GM12875 (cell line): Measurements from ENCODE around the gene SRPK2.

Experiments used
- H3K4me3 ChIP-seq: one replicate; pipeline ENCODE4 v1.5.1; 2011; ENCODE audit warnings: low read depth, low read length, control low read depth
- TF ChIP-seq, protein P1 (sequence below): IDR thresholded peaks from 2 replicates; pipeline ENCODE4 v1.5.1; 2011; ENCODE audit warnings: low read depth, mild to moderate bottlenecking, control low read depth, inconsistent platforms, low read length, moderate library complexity, borderline replicate concordance; ENCODE audit not compliant: insufficient read depth

The SRPK2 gene

GRCh38 chr7:105215821-105216220 lies 172.9 kb downstream of the SRPK2 start:
- TF ChIP-seq, protein P1, sequence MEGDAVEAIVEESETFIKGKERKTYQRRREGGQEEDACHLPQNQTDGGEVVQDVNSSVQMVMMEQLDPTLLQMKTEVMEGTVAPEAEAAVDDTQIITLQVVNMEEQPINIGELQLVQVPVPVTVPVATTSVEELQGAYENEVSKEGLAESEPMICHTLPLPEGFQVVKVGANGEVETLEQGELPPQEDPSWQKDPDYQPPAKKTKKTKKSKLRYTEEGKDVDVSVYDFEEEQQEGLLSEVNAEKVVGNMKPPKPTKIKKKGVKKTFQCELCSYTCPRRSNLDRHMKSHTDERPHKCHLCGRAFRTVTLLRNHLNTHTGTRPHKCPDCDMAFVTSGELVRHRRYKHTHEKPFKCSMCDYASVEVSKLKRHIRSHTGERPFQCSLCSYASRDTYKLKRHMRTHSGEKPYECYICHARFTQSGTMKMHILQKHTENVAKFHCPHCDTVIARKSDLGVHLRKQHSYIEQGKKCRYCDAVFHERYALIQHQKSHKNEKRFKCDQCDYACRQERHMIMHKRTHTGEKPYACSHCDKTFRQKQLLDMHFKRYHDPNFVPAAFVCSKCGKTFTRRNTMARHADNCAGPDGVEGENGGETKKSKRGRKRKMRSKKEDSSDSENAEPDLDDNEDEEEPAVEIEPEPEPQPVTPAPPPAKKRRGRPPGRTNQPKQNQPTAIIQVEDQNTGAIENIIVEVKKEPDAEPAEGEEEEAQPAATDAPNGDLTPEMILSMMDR: no peak
- no peak overlapping the region for H3K4me3 ChIP-seq

DNA sequence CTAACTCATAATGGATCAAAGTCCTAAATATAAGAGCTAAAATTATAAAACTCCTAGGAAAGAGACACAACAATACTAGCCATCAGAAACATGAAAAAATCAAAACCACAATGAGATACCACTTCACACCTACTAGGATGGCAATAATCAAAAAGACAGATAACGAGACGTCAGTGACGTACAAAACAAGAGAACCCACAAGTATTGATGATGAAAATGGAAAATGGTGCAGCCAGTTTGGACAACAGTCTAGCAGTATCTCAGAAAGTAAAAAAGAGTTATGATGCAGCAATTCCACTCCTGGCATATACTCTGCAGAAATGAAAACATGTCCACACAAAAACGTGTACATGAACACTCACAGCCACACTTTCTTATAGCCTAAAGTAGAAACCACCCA lies 173.5 kb downstream of the SRPK2 start:
- no peak overlapping the region for H3K4me3 ChIP-seq
- TF ChIP-seq, protein P1: no peak

GRCh38 chr7:105213611-105214010 lies 175.1 kb downstream of the SRPK2 start:
- TF ChIP-seq, protein P1: no peak
- no peak overlapping the region for H3K4me3 ChIP-seq

- H3K4me3 ChIP-seq: no peak overlapping the region
- TF ChIP-seq, protein P1: no peak
Observed at GRCh38 chr7:105212212-105212611, 176.5 kb downstream of the SRPK2 start.

DNA sequence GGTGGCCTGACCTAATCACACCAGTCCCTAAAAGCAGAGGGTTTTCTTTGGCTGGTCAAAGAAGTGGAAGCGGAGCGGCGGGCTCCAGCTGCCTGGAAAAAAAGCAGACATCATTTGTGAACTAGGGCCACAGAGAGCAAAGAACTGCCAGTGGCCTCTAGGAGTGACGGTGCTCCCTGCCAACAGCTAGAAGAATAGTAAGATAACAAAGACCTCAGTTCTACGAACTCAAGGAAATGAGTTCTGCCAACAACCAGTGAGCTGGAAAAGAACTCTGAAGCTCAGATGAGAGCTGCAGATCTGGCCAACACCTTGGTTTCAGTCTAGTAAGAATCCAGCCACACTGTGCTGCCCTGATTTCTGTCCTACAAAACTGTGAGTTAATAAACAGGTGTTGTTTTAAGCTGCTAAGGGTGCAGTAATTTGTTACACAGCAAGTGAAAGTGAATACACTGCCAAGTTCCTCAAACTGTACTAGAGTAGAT lies 178.0 kb downstream of the SRPK2 start:
- H3K4me3 ChIP-seq: no peak overlapping the region
- TF ChIP-seq, protein P1: no peak

DNA sequence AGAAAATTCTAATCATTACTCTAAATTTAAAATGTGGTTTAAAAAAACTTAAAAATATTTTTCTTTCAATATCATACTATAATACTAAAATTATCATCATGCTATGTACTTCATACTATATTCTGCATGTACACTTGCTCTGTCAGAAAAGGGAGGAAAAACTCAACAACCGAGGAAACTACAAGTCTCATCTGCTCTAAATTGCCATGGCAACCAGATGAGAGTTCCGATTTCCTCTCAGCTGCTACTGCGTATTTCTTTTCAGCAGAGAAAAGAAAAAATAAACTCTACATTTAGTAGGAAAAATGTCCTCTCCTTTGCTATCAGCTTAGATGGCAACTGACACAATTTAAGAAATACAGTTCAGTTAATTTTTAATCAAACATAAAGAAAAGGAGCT lies 178.9 kb downstream of the SRPK2 start:
- TF ChIP-seq, protein P1: no peak
- H3K4me3 ChIP-seq: no peak overlapping the region

- H3K4me3 ChIP-seq: no peak overlapping the region
- TF ChIP-seq, protein P1: no peak
Observed at GRCh38 chr7:105209433-105209832, 179.3 kb downstream of the SRPK2 start.
